ENCODE results near the gene CUX1.

DNA sequence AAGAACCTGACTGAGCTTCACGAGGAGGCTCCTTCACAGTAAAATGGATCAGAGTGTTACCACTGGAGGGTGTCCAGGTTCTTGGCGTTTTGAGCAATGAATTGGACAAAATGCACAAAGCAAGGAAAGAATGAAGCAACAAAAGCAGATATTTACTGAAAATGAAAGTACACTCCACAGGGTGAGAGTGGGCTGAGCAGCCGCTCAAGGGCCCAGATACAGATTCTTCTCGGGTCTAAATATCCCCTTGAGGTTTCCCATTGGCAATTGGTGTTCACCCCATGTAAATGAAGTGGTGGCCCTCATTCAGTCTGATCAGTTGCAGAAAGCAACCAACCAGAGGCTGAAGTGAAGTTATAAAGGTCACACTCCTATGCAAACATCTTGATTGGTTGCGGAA, 254.6 kb downstream of the CUX1 start:
- TF ChIP-seq, protein P1, sequence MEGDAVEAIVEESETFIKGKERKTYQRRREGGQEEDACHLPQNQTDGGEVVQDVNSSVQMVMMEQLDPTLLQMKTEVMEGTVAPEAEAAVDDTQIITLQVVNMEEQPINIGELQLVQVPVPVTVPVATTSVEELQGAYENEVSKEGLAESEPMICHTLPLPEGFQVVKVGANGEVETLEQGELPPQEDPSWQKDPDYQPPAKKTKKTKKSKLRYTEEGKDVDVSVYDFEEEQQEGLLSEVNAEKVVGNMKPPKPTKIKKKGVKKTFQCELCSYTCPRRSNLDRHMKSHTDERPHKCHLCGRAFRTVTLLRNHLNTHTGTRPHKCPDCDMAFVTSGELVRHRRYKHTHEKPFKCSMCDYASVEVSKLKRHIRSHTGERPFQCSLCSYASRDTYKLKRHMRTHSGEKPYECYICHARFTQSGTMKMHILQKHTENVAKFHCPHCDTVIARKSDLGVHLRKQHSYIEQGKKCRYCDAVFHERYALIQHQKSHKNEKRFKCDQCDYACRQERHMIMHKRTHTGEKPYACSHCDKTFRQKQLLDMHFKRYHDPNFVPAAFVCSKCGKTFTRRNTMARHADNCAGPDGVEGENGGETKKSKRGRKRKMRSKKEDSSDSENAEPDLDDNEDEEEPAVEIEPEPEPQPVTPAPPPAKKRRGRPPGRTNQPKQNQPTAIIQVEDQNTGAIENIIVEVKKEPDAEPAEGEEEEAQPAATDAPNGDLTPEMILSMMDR (tag by site-specific recombination; IDR thresholded peaks at IDR 0.05): no peak
- TF ChIP-seq ZNF302 (tag by site-specific recombination; IDR thresholded peaks at IDR 0.05; ENCODE audit: low read depth): no peak
- TF ChIP-seq, protein P2, sequence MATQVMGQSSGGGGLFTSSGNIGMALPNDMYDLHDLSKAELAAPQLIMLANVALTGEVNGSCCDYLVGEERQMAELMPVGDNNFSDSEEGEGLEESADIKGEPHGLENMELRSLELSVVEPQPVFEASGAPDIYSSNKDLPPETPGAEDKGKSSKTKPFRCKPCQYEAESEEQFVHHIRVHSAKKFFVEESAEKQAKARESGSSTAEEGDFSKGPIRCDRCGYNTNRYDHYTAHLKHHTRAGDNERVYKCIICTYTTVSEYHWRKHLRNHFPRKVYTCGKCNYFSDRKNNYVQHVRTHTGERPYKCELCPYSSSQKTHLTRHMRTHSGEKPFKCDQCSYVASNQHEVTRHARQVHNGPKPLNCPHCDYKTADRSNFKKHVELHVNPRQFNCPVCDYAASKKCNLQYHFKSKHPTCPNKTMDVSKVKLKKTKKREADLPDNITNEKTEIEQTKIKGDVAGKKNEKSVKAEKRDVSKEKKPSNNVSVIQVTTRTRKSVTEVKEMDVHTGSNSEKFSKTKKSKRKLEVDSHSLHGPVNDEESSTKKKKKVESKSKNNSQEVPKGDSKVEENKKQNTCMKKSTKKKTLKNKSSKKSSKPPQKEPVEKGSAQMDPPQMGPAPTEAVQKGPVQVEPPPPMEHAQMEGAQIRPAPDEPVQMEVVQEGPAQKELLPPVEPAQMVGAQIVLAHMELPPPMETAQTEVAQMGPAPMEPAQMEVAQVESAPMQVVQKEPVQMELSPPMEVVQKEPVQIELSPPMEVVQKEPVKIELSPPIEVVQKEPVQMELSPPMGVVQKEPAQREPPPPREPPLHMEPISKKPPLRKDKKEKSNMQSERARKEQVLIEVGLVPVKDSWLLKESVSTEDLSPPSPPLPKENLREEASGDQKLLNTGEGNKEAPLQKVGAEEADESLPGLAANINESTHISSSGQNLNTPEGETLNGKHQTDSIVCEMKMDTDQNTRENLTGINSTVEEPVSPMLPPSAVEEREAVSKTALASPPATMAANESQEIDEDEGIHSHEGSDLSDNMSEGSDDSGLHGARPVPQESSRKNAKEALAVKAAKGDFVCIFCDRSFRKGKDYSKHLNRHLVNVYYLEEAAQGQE (tag by site-specific recombination; IDR thresholded peaks at IDR 0.05): no peak
- TF ChIP-seq, protein P3, sequence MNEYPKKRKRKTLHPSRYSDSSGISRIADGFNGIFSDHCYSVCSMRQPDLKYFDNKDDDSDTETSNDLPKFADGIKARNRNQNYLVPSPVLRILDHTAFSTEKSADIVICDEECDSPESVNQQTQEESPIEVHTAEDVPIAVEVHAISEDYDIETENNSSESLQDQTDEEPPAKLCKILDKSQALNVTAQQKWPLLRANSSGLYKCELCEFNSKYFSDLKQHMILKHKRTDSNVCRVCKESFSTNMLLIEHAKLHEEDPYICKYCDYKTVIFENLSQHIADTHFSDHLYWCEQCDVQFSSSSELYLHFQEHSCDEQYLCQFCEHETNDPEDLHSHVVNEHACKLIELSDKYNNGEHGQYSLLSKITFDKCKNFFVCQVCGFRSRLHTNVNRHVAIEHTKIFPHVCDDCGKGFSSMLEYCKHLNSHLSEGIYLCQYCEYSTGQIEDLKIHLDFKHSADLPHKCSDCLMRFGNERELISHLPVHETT (tag by site-specific recombination; IDR thresholded peaks at IDR 0.05): no peak
- no peak for TF ChIP-seq ZNF146 (tag by site-specific recombination; IDR thresholded peaks at IDR 0.05)
- TF ChIP-seq RBAK (tag by site-specific recombination; IDR thresholded peaks at IDR 0.05): no peak
- TF ChIP-seq TCF7L2 (IDR thresholded peaks at IDR 0.05; ENCODE audit: borderline replicate concordance, low read depth, low read length): no peak
